T-helper 17 cell (primary cell): ENCODE results near the gene NKAIN2. TPM values are rescaled to one million over a fixed set of nuclear protein-coding genes. Genes with fewer than 3 reads are reported as not detected.
"Not testable (repeated sequence)": the region's sequence is repeated elsewhere in the genome, so short reads cannot be mapped to it uniquely, and the experiment has no call there.

ENCODE experiments used
- ATAC-seq: fragments of 150-1000 bp; cut with Tn5 transposase; 2 replicates; pipeline ENCODE4 v1.10.0; 2021; ENCODE audit warnings: mild to moderate bottlenecking, moderate library complexity
- DNase-seq, 3 donors: peaks; one replicate each; pipeline versions ENCODE4 v3.0.0 to v3.0.0-alpha.2; 2020 to 2021
- H3K9me3 ChIP-seq: one replicate; pipeline ENCODE4 v1.7.0; 2013; ENCODE audit warnings: low read length, mild to moderate bottlenecking; ENCODE audit not compliant: control insufficient read depth, poor library complexity, severe bottlenecking
- H3K27ac Mint-ChIP-seq: one replicate; pipeline ENCODE4 v1.8.0; 2022; ENCODE audit warnings: mild to moderate bottlenecking, moderate library complexity, mixed read lengths
- H3K27me3 Mint-ChIP-seq: one replicate; pipeline ENCODE4 v1.8.0; 2022; ENCODE audit warnings: mixed read lengths
- H3K36me3 Mint-ChIP-seq: one replicate; pipeline ENCODE4 v1.8.0; 2022; ENCODE audit warnings: low read depth, mixed read lengths
- H3K4me1 Mint-ChIP-seq: one replicate; pipeline ENCODE4 v1.8.0; 2022; ENCODE audit warnings: mild to moderate bottlenecking, mixed read lengths
- H3K4me3 Mint-ChIP-seq: one replicate; pipeline ENCODE4 v1.8.0; 2022; ENCODE audit warnings: mild to moderate bottlenecking, moderate library complexity, mixed read lengths
- total RNA-seq, 4 donors: library from RNA in 2 of 4; stranded (reverse) in 2 of 4; gene quantifications; one replicate each; pipeline ENCODE4 v1.2.3 and lab custom pipeline; 2022 to 2026

Gene NKAIN2
- total RNA-seq, 2 donors from 2014 or later, result 0.13 TPM; not detected in 1

- DNase-seq, result no peak
- no peak overlapping the region for H3K27ac Mint-ChIP-seq
- H3K4me3 Mint-ChIP-seq, result no peak overlapping the region
- no peak for ATAC-seq
- H3K9me3 ChIP-seq, result peaks cover 2% of the 10 kb centered on the region
- H3K4me1 Mint-ChIP-seq, result no peaks in the 10 kb centered on the region
- H3K36me3 Mint-ChIP-seq, result no peaks in the 10 kb centered on the region
- no peaks in the 10 kb centered on the region for H3K27me3 Mint-ChIP-seq
Measured at GRCh38 chr6:124148236-124148957, 344.7 kb downstream of the NKAIN2 start.

- no peaks in the 10 kb centered on the region for H3K36me3 Mint-ChIP-seq
- H3K4me3 Mint-ChIP-seq, result no peak overlapping the region
- H3K9me3 ChIP-seq, result no peaks in the 10 kb centered on the region
- no peaks in the 10 kb centered on the region for H3K4me1 Mint-ChIP-seq
- no peak overlapping the region for H3K27ac Mint-ChIP-seq
- no peaks in the 10 kb centered on the region for H3K27me3 Mint-ChIP-seq
- DNase-seq (no peak), ATAC-seq (no peak)
Measured at GRCh38 chr6:124149646-124150045, 346.0 kb downstream of the NKAIN2 start.

GRCh38 chr6:124158024-124158423, 354.4 kb downstream of the NKAIN2 start:
- Mint-ChIP-seq H3K4me1 (no peaks in the 10 kb centered on the region), H3K27ac (no peak overlapping the region), H3K27me3 (no peaks in the 10 kb centered on the region), H3K4me3 (no peak overlapping the region), H3K36me3 (no peaks in the 10 kb centered on the region)
- H3K9me3 ChIP-seq, result no peaks in the 10 kb centered on the region
- ATAC-seq (no peak), DNase-seq (no peak)

- no peak for DNase-seq
- H3K27me3 Mint-ChIP-seq, result no peaks in the 10 kb centered on the region
- no peak overlapping the region for H3K27ac Mint-ChIP-seq
- H3K4me3 Mint-ChIP-seq, result no peak overlapping the region
- no peak for ATAC-seq
- no peaks in the 10 kb centered on the region for H3K4me1 Mint-ChIP-seq
- H3K9me3 ChIP-seq, result no peaks in the 10 kb centered on the region
- no peaks in the 10 kb centered on the region for H3K36me3 Mint-ChIP-seq
Measured at GRCh38 chr6:124163676-124164075, 360.0 kb downstream of the NKAIN2 start.

- ATAC-seq (no peak), DNase-seq (no peak)
- Mint-ChIP-seq H3K36me3 (no peaks in the 10 kb centered on the region), H3K4me3 (no peak overlapping the region), H3K27ac (no peak overlapping the region), H3K27me3 (no peaks in the 10 kb centered on the region), H3K4me1 (no peaks in the 10 kb centered on the region)
- H3K9me3 ChIP-seq, result no peaks in the 10 kb centered on the region
Measured at GRCh38 chr6:124164343-124164742, 360.7 kb downstream of the NKAIN2 start.

- not testable (repeated sequence) for H3K36me3 Mint-ChIP-seq, H3K4me1 Mint-ChIP-seq, H3K9me3 ChIP-seq, H3K27ac Mint-ChIP-seq, H3K27me3 Mint-ChIP-seq, DNase-seq, H3K4me3 Mint-ChIP-seq, ATAC-seq
Measured at GRCh38 chr6:124167249-124167648, 363.6 kb downstream of the NKAIN2 start.

GRCh38 chr6:124190256-124190655, 386.6 kb downstream of the NKAIN2 start:
- Mint-ChIP-seq H3K36me3 (no peaks in the 10 kb centered on the region), H3K4me1 (no peaks in the 10 kb centered on the region), H3K27me3 (no peaks in the 10 kb centered on the region), H3K4me3 (no peak overlapping the region), H3K27ac (no peak overlapping the region)
- no peak for DNase-seq
- no peak for ATAC-seq
- no peaks in the 10 kb centered on the region for H3K9me3 ChIP-seq

- H3K4me1 Mint-ChIP-seq, result no peaks in the 10 kb centered on the region
- H3K36me3 Mint-ChIP-seq, result no peaks in the 10 kb centered on the region
- no peaks in the 10 kb centered on the region for H3K27me3 Mint-ChIP-seq
- H3K27ac Mint-ChIP-seq, result no peak overlapping the region
- DNase-seq, result no peak
- H3K9me3 ChIP-seq, result no peaks in the 10 kb centered on the region
- H3K4me3 Mint-ChIP-seq, result no peak overlapping the region
- no peak for ATAC-seq
Measured at GRCh38 chr6:124193132-124193531, 389.5 kb downstream of the NKAIN2 start.

GRCh38 chr6:124197148-124197547, 393.5 kb downstream of the NKAIN2 start:
- H3K36me3 Mint-ChIP-seq, result no peaks in the 10 kb centered on the region
- no peaks in the 10 kb centered on the region for H3K9me3 ChIP-seq
- no peaks in the 10 kb centered on the region for H3K4me1 Mint-ChIP-seq
- DNase-seq, result no peak
- H3K27me3 Mint-ChIP-seq, result no peaks in the 10 kb centered on the region
- no peak overlapping the region for H3K27ac Mint-ChIP-seq
- no peak overlapping the region for H3K4me3 Mint-ChIP-seq
- ATAC-seq, result no peak

- H3K36me3 Mint-ChIP-seq, result no peaks in the 10 kb centered on the region
- ATAC-seq (no peak), DNase-seq (no peak)
- H3K27me3 Mint-ChIP-seq, result no peaks in the 10 kb centered on the region
- H3K4me3 Mint-ChIP-seq, result no peak overlapping the region
- H3K9me3 ChIP-seq, result no peaks in the 10 kb centered on the region
- H3K27ac Mint-ChIP-seq, result no peak overlapping the region
- no peaks in the 10 kb centered on the region for H3K4me1 Mint-ChIP-seq
Measured at GRCh38 chr6:124199286-124199685, 395.6 kb downstream of the NKAIN2 start.

- no peaks in the 10 kb centered on the region for H3K27me3 Mint-ChIP-seq
- H3K27ac Mint-ChIP-seq, result no peak overlapping the region
- H3K36me3 Mint-ChIP-seq, result no peaks in the 10 kb centered on the region
- DNase-seq (no peak), ATAC-seq (no peak)
- H3K9me3 ChIP-seq, result no peaks in the 10 kb centered on the region
- no peak overlapping the region for H3K4me3 Mint-ChIP-seq
- H3K4me1 Mint-ChIP-seq, result no peaks in the 10 kb centered on the region
Measured at GRCh38 chr6:124200661-124201060, 397.0 kb downstream of the NKAIN2 start.

- H3K27ac Mint-ChIP-seq, result no peak overlapping the region
- H3K4me1 Mint-ChIP-seq, result no peaks in the 10 kb centered on the region
- DNase-seq (no peak), ATAC-seq (no peak)
- no peaks in the 10 kb centered on the region for H3K9me3 ChIP-seq
- no peaks in the 10 kb centered on the region for H3K36me3 Mint-ChIP-seq
- H3K4me3 Mint-ChIP-seq, result no peak overlapping the region
- no peaks in the 10 kb centered on the region for H3K27me3 Mint-ChIP-seq
Measured at GRCh38 chr6:124203101-124203811, 399.6 kb downstream of the NKAIN2 start.

GRCh38 chr6:124203812-124204167, 400.1 kb downstream of the NKAIN2 start:
- Mint-ChIP-seq H3K27me3 (no peaks in the 10 kb centered on the region), H3K4me3 (no peak overlapping the region), H3K4me1 (no peaks in the 10 kb centered on the region), H3K36me3 (no peaks in the 10 kb centered on the region), H3K27ac (no peak overlapping the region)
- no peak for ATAC-seq
- DNase-seq, result no peak
- H3K9me3 ChIP-seq, result no peaks in the 10 kb centered on the region

- H3K27me3 Mint-ChIP-seq, result no peaks in the 10 kb centered on the region
Measured at GRCh38 chr6:124205921-124206320, 402.3 kb downstream of the NKAIN2 start.

More at GRCh38 chr6:124205921-124206320, 402.3 kb downstream of the NKAIN2 start:
- ATAC-seq (no peak), DNase-seq (no peak)
- H3K9me3 ChIP-seq, result no peaks in the 10 kb centered on the region
- Mint-ChIP-seq H3K36me3 (no peaks in the 10 kb centered on the region), H3K4me3 (no peak overlapping the region), H3K4me1 (no peaks in the 10 kb centered on the region), H3K27ac (no peak overlapping the region)
